K562 treated with DMSO at 1 percent for 4 hours (cell line): ENCODE measurements around the gene SAMHD1. TPM values are rescaled to one million over a fixed set of nuclear protein-coding genes. Genes with fewer than 3 reads are reported as not detected.

Experiments
- total RNA-seq: library from RNA; unstranded; fragments of 300-600 nt; gene quantifications from 2 replicates; pipeline ENCODE4 v1.2.3, GENCODE V29; 2022; ENCODE audit not compliant: insufficient read depth

SAMHD1 gene
- total RNA-seq, result 9.7 and 11.4 TPM in 2 replicates

GRCh38 chr20:36951198-36951978 is at the start of gene SAMHD1:
Gene SAMHD1 (minus strand): TSS chr20:36951708. CDS start chr20:36951643, 65 bp downstream.

GRCh38 chr20:36875702-36876472 is 75.6 kb downstream of the SAMHD1 start, which contains the start of gene TLDC2:
Gene TLDC2 (plus strand): TSS chr20:36876138. CDS start chr20:36876175, 37 bp downstream.

Other genes with a start within 250 kb of the SAMHD1 start
- gene NDRG3, start 205.6 kb downstream of the SAMHD1 start, total RNA-seq, result 15.5 and 18.6 TPM in 2 replicates
- gene DSN1, start 177.9 kb downstream of the SAMHD1 start, total RNA-seq, result 16.7 and 25.5 TPM in 2 replicates
- not detected in 2 replicates for gene TLDC2, start 75.6 kb downstream of the SAMHD1 start, total RNA-seq
- gene RBL1, start 144.3 kb upstream of the SAMHD1 start, total RNA-seq, result 9.7 and 10.1 TPM in 2 replicates
- 302 and 372 TPM in 2 replicates for gene RPN2, start 227.6 kb upstream of the SAMHD1 start, total RNA-seq
- 1.9 TPM in 1 of 2 replicates, not detected in the other for gene MROH8, start 227.8 kb upstream of the SAMHD1 start, total RNA-seq